Duodenal mucosa (tissue), 2 donors: ENCODE measurements around the gene PACS1.

ENCODE experiments used
- H3K27ac ChIP-seq: one replicate; pipeline ENCODE4 v1.7.0; 2013; ENCODE audit warnings: low read depth, low read length
- H3K27me3 ChIP-seq, 2 donors: one replicate each; pipeline ENCODE4 v1.7.0; 2013; ENCODE audit warnings: low read length in 2 of 2, control low read depth in 1 of 2; ENCODE audit not compliant: insufficient read depth in 2 of 2, control insufficient read depth in 1 of 2
- H3K36me3 ChIP-seq, 2 donors: one replicate each; pipeline ENCODE4 v1.7.0; 2013; ENCODE audit warnings: low read length in 2 of 2, control low read depth in 1 of 2; ENCODE audit not compliant: insufficient read depth in 2 of 2, control insufficient read depth in 1 of 2
- H3K4me1 ChIP-seq, 2 donors: one replicate each; pipeline ENCODE4 v1.7.0; 2013; ENCODE audit warnings: low read length in 2 of 2, control low read depth in 1 of 2; ENCODE audit not compliant: insufficient read depth in 2 of 2, control insufficient read depth in 1 of 2
- H3K4me3 ChIP-seq, 2 donors: one replicate each; pipeline ENCODE4 v1.7.0; 2013; ENCODE audit warnings: low read length in 2 of 2, low read depth in 1 of 2
- H3K9ac ChIP-seq, 2 donors: one replicate each; pipeline ENCODE4 v1.7.0; 2013; ENCODE audit warnings: low read length in 2 of 2, low read depth in 1 of 2
- H3K9me3 ChIP-seq, 2 donors: one replicate each; pipeline ENCODE4 v1.7.0; 2013; ENCODE audit warnings: low read length in 2 of 2, control low read depth in 1 of 2; ENCODE audit not compliant: control insufficient read depth in 1 of 2

Gene PACS1

GRCh38 chr11:66039765-66040164 lies 30.3 kb upstream of the PACS1 start:
- Histone ChIP-seq H3K27ac (no peak overlapping the region), H3K9ac (no peak overlapping the region), H3K4me3 (no peak overlapping the region), H3K4me1 (peaks cover under 1% of the 10 kb centered on the region in 2 donors), H3K9me3 (no peaks in the 10 kb centered on the region), H3K27me3 (no peaks in the 10 kb centered on the region), H3K36me3 (no peaks in the 10 kb centered on the region)

GRCh38 chr11:66042227-66042995 lies 27.7 kb upstream of the PACS1 start:
- peaks cover 7 to 8% of the 10 kb centered on the region in 2 donors for H3K4me1 ChIP-seq
- H3K9me3 ChIP-seq: no peaks in the 10 kb centered on the region
- no peak overlapping the region for H3K9ac ChIP-seq
- H3K36me3 ChIP-seq: no peaks in the 10 kb centered on the region
- no peak overlapping the region for H3K27ac ChIP-seq
- H3K4me3 ChIP-seq: no peak overlapping the region
- H3K27me3 ChIP-seq: peaks cover 0 to 3% of the 10 kb centered on the region in 2 donors

- Histone ChIP-seq H3K9ac (no peak overlapping the region), H3K4me3 (no peak overlapping the region), H3K9me3 (no peaks in the 10 kb centered on the region), H3K27ac (no peak overlapping the region), H3K36me3 (no peaks in the 10 kb centered on the region), H3K27me3 (peaks cover 0 to 3% of the 10 kb centered on the region in 2 donors), H3K4me1 (peaks cover 7 to 8% of the 10 kb centered on the region in 2 donors)
These were observed 26.8 kb upstream of the PACS1 start for GRCh38 chr11:66042996-66043906.

- H3K9ac ChIP-seq: no peak overlapping the region
- H3K4me1 ChIP-seq: peaks cover 7 to 8% of the 10 kb centered on the region in 2 donors
- H3K27me3 ChIP-seq: peaks cover 3% of the 10 kb centered on the region in 2 donors
- peak overlapping the region in 1 of 2 donors; percentile 13 for H3K4me3 ChIP-seq
- no peaks in the 10 kb centered on the region for H3K36me3 ChIP-seq
- no peak overlapping the region for H3K27ac ChIP-seq
- H3K9me3 ChIP-seq: no peaks in the 10 kb centered on the region
These were observed 25.3 kb upstream of the PACS1 start for GRCh38 chr11:66044757-66045156.

- peaks cover 3% of the 10 kb centered on the region in 2 donors for H3K27me3 ChIP-seq
- H3K9ac ChIP-seq: no peak overlapping the region
- H3K4me1 ChIP-seq: peaks cover 7 to 8% of the 10 kb centered on the region in 2 donors
- peak overlapping the region in 1 of 2 donors; percentile 13 for H3K4me3 ChIP-seq
- no peaks in the 10 kb centered on the region for H3K9me3 ChIP-seq
- H3K27ac ChIP-seq: no peak overlapping the region
- no peaks in the 10 kb centered on the region for H3K36me3 ChIP-seq
These were observed 24.9 kb upstream of the PACS1 start for GRCh38 chr11:66045177-66045639.

- Histone ChIP-seq H3K27me3 (peaks cover 3% of the 10 kb centered on the region in 2 donors), H3K4me1 (peaks cover 18 to 20% of the 10 kb centered on the region in 2 donors), H3K9me3 (no peaks in the 10 kb centered on the region), H3K9ac (no peak overlapping the region), H3K4me3 (no peak overlapping the region), H3K36me3 (no peaks in the 10 kb centered on the region), H3K27ac (no peak overlapping the region)
These were observed 23.2 kb upstream of the PACS1 start for GRCh38 chr11:66046901-66047300.

GRCh38 chr11:66047541-66048365 lies 22.3 kb upstream of the PACS1 start:
- no peaks in the 10 kb centered on the region for H3K36me3 ChIP-seq
- H3K9me3 ChIP-seq: no peaks in the 10 kb centered on the region
- no peak overlapping the region for H3K9ac ChIP-seq
- H3K4me1 ChIP-seq: peaks cover 18 to 20% of the 10 kb centered on the region in 2 donors
- peaks cover 3% of the 10 kb centered on the region in 2 donors for H3K27me3 ChIP-seq
- no peak overlapping the region for H3K4me3 ChIP-seq
- no peak overlapping the region for H3K27ac ChIP-seq

GRCh38 chr11:66048547-66049323 lies 21.3 kb upstream of the PACS1 start, which contains the start of gene GAL3ST3:
Gene GAL3ST3 (minus strand): TSS chr11:66049161. CDS start chr11:66045415, 3,746 bp downstream.
- Histone ChIP-seq H3K27me3 (peaks cover 3% of the 10 kb centered on the region in 2 donors), H3K9ac (no peak within 1 kb of the TSS), H3K27ac (no peak within 1 kb of the TSS), H3K4me3 (no peak within 1 kb of the TSS), H3K36me3 (no peaks in the 10 kb centered on the region), H3K9me3 (no peaks in the 10 kb centered on the region), H3K4me1 (peaks cover 26 to 29% of the 10 kb centered on the region in 2 donors)
